Measurements from ENCODE around the gene ABLIM1.

The ABLIM1 gene

GRCh38 chr10:114437473-114438292 lies 220.4 kb downstream of the ABLIM1 start:
- DNase-seq, result no peak

GRCh38 chr10:114436941-114437340 lies 221.1 kb downstream of the ABLIM1 start:
- DNase-seq, result no peak

GRCh38 chr10:114432566-114433093 lies 225.4 kb downstream of the ABLIM1 start:
- DNase-seq, result no peak

- no peak for DNase-seq
Observed at GRCh38 chr10:114431414-114432135, 226.5 kb downstream of the ABLIM1 start.

DNA sequence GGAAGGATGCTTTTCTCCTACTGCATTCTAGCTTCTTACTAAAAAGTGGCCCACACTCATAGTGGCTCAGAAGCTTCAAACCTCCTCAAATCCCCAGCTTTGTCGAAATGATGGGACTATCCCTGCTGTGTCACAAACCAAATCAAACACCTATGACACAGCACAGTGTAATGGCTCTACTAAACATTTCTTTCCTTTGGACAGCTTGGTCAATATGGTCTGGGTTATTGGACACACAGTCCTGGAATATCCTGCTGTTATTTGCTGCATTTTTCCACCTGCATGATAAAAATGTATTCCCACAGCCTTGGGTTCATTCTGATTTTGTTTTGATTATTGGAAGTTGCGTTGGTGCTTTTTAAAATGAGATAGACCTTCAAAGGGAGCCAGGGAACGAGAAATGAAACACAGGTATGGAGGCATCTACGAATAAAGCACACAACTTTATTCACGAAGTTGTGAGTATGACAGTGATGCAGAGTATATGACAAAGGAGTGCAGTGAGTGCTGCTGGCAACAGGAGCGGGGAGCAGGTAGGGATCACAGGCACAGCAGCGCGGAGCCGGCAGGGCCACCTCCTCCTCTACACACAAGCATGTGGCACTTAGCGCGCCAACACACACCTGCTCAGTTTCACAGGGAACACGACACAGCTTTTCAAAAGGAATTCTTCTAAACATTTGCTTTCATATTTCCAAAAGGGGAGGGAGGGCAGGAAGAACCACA lies 227.2 kb downstream of the ABLIM1 start:
- no peak for DNase-seq

- no peak for DNase-seq
Observed at GRCh38 chr10:114429581-114430335, 228.3 kb downstream of the ABLIM1 start.

- DNase-seq, result no peak
Observed at GRCh38 chr10:114427124-114427852, 230.8 kb downstream of the ABLIM1 start.

DNA sequence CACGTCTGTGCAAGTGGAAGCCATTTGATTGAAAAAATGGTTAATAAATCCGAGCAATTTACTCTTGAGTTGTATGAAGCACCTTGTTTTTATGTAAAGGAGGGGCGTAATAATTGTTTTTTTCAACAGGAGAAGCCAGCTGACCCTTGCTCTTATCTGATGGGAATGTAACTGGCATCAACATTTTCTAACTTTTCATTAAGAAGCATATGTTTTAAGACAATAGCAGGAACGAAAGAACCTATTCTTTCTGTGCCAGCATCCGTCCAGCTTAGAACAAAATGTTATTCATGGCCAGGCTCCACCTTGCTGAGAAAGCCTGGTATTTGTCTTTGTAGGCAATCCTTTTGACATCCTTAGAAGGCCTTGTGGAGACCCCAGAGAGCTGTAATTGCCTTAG lies 231.6 kb downstream of the ABLIM1 start:
- no peak for DNase-seq

DNA sequence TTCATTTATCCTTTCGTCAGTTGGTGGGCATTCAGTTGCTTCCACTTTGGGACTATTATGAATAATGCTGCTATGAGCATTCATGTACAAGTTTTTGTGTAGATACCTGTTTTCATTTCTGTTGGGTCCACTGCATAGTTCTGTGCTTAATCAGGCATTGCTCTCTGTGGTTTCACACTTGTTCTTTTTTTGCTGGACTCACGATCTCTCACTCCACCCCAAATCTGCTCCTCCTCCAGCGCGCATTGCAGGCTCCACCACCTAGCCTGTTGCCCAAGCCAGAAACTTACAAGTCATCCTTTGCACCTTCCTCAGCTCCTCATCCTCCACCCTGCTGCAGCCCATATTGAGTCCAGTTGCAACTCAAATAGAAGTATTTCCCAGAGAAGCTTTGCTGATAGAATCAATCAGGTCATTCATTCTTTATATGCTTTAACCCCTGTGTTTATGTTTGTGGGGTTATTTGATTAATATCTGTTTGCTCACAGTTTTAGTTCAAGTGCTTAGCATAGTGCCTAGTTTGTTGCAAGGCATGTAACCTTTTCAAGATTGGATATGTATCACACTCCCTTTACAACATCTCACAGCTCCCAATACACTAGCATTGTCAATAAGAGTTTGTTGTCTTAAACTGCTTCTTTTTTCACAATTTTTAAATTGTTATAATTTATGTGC lies 237.1 kb downstream of the ABLIM1 start:
- no peak for DNase-seq

DNA sequence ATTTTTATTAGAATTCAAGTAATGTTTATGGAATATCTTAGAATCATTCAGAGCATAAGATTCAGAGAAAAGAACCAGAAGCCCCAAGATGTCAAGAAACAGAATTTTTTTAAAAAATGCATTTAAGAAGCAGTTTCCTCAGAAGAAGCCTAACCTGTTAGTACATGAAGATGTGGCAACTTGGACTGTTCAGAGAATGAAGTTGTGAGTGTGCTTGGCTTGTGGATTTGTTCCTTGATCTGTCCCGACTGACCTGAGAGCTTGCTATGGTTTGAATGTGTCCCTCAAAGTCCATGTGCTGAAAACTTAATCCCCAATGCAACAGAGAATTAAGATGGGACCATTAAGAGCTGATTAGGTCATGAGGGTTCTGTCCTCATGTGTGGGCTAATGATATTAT lies 240.0 kb downstream of the ABLIM1 start:
- DNase-seq, result no peak

- no peak for DNase-seq
Observed at GRCh38 chr10:114412907-114413797, 244.9 kb downstream of the ABLIM1 start.

GRCh38 chr10:114408968-114409444 lies 249.1 kb downstream of the ABLIM1 start:
- DNase-seq, result no peak

GRCh38 chr10:114408112-114408967 lies 249.7 kb downstream of the ABLIM1 start:
- peak; percentile 75 for DNase-seq

- DNase-seq, result no peak
Observed at GRCh38 chr10:114406455-114406854, 251.6 kb downstream of the ABLIM1 start.

DNA sequence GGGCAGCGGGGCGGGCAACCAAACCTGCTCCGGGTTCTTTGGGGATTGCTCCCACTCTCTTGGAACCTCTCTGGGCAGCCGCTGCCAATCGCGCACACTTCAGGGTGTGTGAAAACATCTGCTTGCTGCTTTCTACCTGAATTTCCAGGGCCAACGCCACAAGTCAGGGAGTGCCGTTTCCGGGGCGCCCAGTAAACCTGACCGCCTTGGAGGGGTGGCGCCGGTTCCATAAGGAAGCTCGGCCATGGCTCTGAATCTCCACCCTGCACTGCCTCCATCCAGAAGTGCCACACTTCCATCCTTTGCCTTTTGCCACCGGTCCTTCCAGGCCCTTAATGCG lies 253.1 kb downstream of the ABLIM1 start:
- no peak for DNase-seq

GRCh38 chr10:114404171-114405010 lies 253.7 kb downstream of the ABLIM1 start, which contains the start of gene AFAP1L2:
Gene AFAP1L2 (minus strand): TSS chr10:114404502. CDS start chr10:114404455, 47 bp downstream.
- DNase-seq, result no peak

GRCh38 chr10:114403541-114404161 lies 254.4 kb downstream of the ABLIM1 start:
- DNase-seq, result no peak
